ENCODE measurements around the gene CRABP1.
"Not testable (repeated sequence)": the region's sequence is repeated elsewhere in the genome, so short reads cannot be mapped to it uniquely, and the experiment has no call there.

CRABP1 gene

DNA sequence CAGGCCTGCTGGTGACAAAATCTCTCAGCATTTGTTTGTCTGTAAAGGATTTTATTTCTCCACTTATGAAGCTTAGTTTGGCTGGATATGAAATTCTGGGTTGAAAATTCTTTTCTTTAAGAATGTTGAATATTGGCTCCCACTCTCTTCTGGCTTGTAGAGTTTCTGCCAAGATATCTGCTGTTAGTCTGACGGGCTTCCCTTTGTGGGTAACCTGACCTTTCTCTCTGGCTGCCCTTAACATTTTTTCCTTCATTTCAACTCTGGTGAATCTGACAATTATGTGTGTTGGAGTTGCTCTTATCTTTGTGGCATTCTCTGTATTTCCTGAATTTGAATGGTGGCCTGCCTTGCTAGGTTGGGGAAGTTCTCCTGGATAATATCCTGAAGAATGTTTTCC is 40.0 kb downstream of the CRABP1 start:
- not testable (repeated sequence) for DNase-seq

GRCh38 chr15:78382114-78382880 is 42.1 kb downstream of the CRABP1 start:
- no peak for DNase-seq

- DNase-seq: no peak
These were observed 44.5 kb downstream of the CRABP1 start for GRCh38 chr15:78384651-78385050.

- no peak for DNase-seq
These were observed 47.3 kb downstream of the CRABP1 start for GRCh38 chr15:78387246-78388037.

- no peak for DNase-seq
These were observed 48.7 kb downstream of the CRABP1 start for GRCh38 chr15:78388865-78389264.

DNA sequence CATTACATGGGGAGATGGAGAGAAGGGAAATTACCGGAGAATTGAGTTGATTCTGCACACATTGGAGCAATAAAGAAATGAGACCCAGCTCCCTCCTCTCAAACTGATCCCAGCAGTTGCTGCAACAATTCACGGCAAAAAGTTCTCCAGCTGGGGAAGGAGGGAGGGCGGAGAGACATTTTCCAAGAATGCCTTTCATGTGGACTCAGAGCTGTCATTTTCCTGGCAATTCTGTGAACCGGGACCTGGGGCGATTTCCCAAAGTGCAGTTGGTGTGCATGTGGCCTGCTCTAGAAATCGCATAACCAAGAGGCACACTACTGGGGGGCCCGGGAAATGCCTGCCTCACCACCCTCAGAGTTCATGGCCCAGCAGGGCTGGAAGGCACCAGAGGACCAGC is 49.2 kb downstream of the CRABP1 start:
- DNase-seq: no peak

DNA sequence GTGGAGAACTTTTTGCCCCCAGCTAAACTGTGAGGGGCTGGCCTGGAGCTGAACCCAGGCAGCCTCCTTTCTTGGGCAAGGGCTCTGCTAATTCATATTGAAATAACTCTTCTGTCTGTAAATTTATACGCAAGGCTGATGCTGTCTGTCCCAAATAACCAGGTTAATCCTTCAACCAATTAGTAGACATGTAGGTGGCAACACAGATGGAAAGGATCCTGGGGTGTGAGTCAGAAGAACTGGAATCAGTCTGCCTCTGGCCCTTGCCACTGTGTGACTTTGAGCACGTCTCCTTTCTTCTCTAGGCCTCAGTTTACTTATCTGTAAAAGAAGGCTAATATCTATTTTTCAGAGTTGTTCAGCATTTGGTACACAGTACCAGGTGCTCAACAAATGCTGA is 49.6 kb downstream of the CRABP1 start:
- DNase-seq: no peak

- no peak for DNase-seq
These were observed 50.1 kb downstream of the CRABP1 start for GRCh38 chr15:78390242-78390641.

DNA sequence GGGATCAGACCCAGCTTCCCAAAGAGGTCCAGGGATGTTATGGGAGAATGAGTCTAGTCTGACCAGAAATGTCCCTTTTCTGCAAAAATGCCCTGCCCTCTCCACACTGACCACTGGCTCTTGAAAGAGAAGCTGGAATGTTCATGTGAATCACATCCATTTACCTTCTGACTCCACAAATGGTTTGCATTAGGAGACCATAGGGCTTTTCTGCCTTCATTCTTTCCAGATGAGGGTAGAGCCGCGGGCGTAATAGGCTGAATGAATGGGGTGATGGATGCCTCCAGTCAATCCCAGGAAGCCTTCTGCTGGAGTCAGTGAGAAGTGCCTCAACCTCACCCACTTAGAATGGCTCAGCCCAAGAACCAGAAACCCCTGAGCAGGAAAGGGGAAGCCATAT is 50.7 kb downstream of the CRABP1 start:
- DNase-seq: no peak

DNA sequence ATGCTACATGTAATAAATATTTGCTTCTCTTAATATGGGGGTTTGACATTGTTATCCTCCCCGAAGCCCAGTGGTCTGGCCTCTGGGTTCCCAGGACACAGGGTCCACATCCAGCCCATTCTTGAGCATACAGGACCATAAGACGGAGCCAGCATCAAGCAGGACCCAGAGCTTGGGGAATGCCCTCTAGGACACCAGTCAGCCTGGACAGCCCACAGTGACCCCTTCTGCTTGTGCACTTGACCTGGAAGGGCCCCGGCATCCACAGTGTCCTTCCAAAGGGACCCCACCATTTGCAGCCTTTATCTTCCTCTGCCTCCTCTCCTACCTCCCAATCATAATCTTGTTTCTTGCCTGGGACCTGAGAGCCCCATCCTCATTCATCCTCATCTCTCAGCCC is 51.6 kb downstream of the CRABP1 start:
- no peak for DNase-seq

GRCh38 chr15:78392430-78392829 is 52.3 kb downstream of the CRABP1 start:
- no peak for DNase-seq

DNA sequence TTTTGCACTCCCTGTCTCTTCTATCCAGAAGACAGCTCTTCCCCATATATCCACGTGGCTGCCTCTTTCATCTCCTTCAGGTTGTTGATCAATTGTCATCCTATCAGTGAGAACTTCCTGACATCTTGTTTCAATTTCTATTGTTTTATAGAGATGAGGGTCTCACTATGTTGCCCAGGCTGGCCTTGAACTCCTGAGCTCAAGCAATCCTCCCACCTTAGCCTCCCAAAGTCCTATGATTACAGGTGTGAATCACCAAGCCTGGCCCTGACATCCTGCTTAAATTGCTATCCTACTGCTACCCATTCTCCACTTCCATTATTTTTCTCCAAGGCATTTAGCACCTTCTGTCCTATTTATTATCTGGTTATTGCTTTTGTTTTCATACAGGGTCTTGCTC is 53.0 kb downstream of the CRABP1 start:
- DNase-seq: no peak

GRCh38 chr15:78394026-78394425 is 53.9 kb downstream of the CRABP1 start:
- no peak for DNase-seq

- no peak for DNase-seq
These were observed 54.9 kb downstream of the CRABP1 start for GRCh38 chr15:78394981-78395616.

GRCh38 chr15:78396186-78396814 is 56.1 kb downstream of the CRABP1 start:
- DNase-seq: no peak

DNA sequence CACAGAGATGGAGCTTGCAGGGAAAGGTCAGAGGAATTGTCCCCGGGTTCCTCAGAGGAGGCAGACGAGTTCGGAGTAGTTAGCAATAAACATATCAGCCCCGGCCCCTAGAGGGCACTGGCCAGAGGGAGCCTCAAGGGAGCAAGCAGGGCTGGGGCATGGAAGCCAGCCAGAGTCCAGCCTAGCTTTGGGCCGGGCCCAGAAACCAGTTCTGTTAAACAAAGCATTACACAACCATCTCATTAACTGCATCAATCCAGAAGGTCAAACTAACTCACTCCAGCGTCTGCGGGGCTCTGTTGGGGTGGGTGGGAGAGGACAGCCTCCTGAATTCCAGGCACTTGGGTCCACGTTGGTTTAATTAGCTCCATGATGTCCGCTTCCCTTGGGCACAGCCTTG is 56.8 kb downstream of the CRABP1 start:
- DNase-seq: no peak

DNA sequence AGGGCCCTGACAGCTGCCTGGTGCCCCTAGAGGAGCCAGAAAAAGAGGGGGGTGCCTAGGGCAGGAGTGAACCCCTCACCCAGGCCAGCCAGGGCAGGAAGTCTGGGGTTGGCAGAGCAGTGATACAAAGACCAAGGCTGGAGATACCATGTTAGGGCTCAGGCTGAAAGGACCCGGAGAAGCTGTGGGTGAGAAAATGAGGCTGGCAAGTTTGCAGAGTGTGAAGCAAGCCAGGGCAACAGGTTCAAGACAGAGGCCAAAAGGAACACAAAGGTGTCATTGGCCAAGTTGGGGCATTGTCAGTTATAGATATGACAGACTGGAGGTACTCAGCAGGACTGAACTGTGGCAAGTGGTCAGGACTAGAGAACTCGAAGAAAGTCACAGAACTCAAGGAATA is 57.2 kb downstream of the CRABP1 start:
- DNase-seq: no peak

All from T-helper 9 cell (primary cell).